Esophagus squamous epithelium (tissue), 5 donors: ENCODE data around the gene CPNE9. TPM values are rescaled to one million over a fixed set of nuclear protein-coding genes. Genes with fewer than 3 reads are reported as not detected.

Source experiments
- DNase-seq: peaks from one replicate; lab custom pipeline; 2025; lab: John Stamatoyannopoulos, UW
- H3K27ac ChIP-seq, 4 donors: fragments of 200-600 bp; sonication (generic); one replicate each; pipeline ENCODE4 v1.5.1; 2016 to 2019; ENCODE audit warnings: mild to moderate bottlenecking in 1 of 4
- H3K27me3 ChIP-seq, 4 donors: fragments of 200-600 bp; sonication (generic); 1 replicate in 3 of 4; 2 replicates in 1 of 4; pipeline versions ENCODE4 v1.5.1 to v1.6.0; 2017 to 2021; ENCODE audit warnings: antibody characterized with exemption in 1 of 4
- H3K36me3 ChIP-seq, 3 donors: fragments of 200-600 bp; sonication (generic); one replicate each; pipeline ENCODE4 v1.5.1; 2016 to 2019
- H3K4me1 ChIP-seq, 3 donors: fragments of 200-600 bp; sonication (generic); one replicate each; pipeline ENCODE4 v1.5.1; 2017 to 2019
- H3K4me3 ChIP-seq, 4 donors: fragments of 200-600 bp; sonication (generic); 1 replicate in 3 of 4; 2 replicates in 1 of 4; pipeline ENCODE4 v1.5.1; 2016 to 2019; ENCODE audit warnings: mild to moderate bottlenecking in 2 of 4, moderate library complexity in 1 of 4
- H3K9me3 ChIP-seq, 3 donors: fragments of 200-600 bp; sonication (generic); one replicate each; pipeline ENCODE4 v1.5.1; 2016 to 2019
- CTCF ChIP-seq, 6 experiments: fragments of 450-650 bp in 4 of 6; fragments of 200-600 bp in 2 of 6; sonication (generic) in 2 of 6; IDR thresholded peaks; one replicate each; pipeline ENCODE4 v1.5.1; 2016 to 2019; ENCODE audit warnings: antibody characterized with exemption in 6 of 6, mild to moderate bottlenecking in 4 of 6, moderate library complexity in 4 of 6
- POLR2A ChIP-seq, 4 donors: fragments of 450-650 bp; IDR thresholded peaks; one replicate each; pipeline ENCODE4 v1.6.1; 2017; ENCODE audit warnings: antibody characterized with exemption in 4 of 4, mild to moderate bottlenecking in 4 of 4, moderate library complexity in 3 of 4
- WGBS, 2 donors: methylation state at CpG; one replicate each; pipeline ENCODE4 v1.1.5; 2018; 5-methylcytosine and 5-hydroxymethylcytosine counted together
- intact Hi-C: fragments of 100-400 bp; cut with DNase I; formaldehyde crosslinking; loops from one replicate; pipeline ENCODE4 v1.15.0; 2022
- total RNA-seq, 4 donors: library from RNA; depleted of rRNA; stranded (reverse); fragments of >200 nt; gene quantifications; one replicate each; pipeline ENCODE4 v1.1.0, GENCODE V29; 2016
- donor health status: DM: yes; HTN: yes; CAD: no.

Gene CPNE9
- total RNA-seq, 4 donors from 2014 or later, result not detected

- peaks cover 28 to 100% (median 51%) of the 10 kb centered on the region in 3 donors for H3K36me3 ChIP-seq
- DNase-seq, result no peak
- H3K9me3 ChIP-seq, result no peaks in the 10 kb centered on the region
- no peak for TF ChIP-seq POLR2A (IDR thresholded peaks at IDR 0.05)
- no peak for TF ChIP-seq CTCF (IDR thresholded peaks at IDR 0.05)
- H3K4me3 ChIP-seq, result no peak overlapping the region
- H3K27me3 ChIP-seq, result no peaks in the 10 kb centered on the region
- H3K4me1 ChIP-seq, result no peaks in the 10 kb centered on the region
- H3K27ac ChIP-seq, result no peak overlapping the region
- 100% methylated on average over 1 of the region's 2 CpGs for WGBS, 2 donors
- intact Hi-C loops, result no loop called here
Measured at GRCh38 chr3:9691636-9692035, 12.0 kb upstream of the CPNE9 start.

- TF ChIP-seq POLR2A (IDR thresholded peaks at IDR 0.05), result no peak
- no peak for TF ChIP-seq CTCF (IDR thresholded peaks at IDR 0.05)
- intact Hi-C loops, result no loop called here
- WGBS, 2 donors, result 100% methylated on average over 1 of the region's 5 CpGs; no CpG with 5 or more reads in 1 of the 2 donors
- DNase-seq, result no peak
- H3K36me3 ChIP-seq, result peaks cover 36 to 100% (median 44%) of the 10 kb centered on the region in 3 donors
- H3K27ac ChIP-seq, result no peak overlapping the region
- no peak overlapping the region for H3K4me3 ChIP-seq
- no peaks in the 10 kb centered on the region for H3K4me1 ChIP-seq
- H3K9me3 ChIP-seq, result no peaks in the 10 kb centered on the region
- no peaks in the 10 kb centered on the region for H3K27me3 ChIP-seq
Measured at GRCh38 chr3:9692416-9692815, 11.2 kb upstream of the CPNE9 start.

- intact Hi-C loops, result no loop called here
- 92% methylated on average over 4 of the region's 4 CpGs; no CpG with 5 or more reads in 1 of the 2 donors for WGBS, 2 donors
- no peak overlapping the region for H3K27ac ChIP-seq
- no peaks in the 10 kb centered on the region for H3K9me3 ChIP-seq
- H3K4me1 ChIP-seq, result no peaks in the 10 kb centered on the region
- H3K27me3 ChIP-seq, result no peaks in the 10 kb centered on the region
- no peak overlapping the region for H3K4me3 ChIP-seq
- DNase-seq, result no peak
- peaks cover 28 to 100% (median 31%) of the 10 kb centered on the region in 3 donors for H3K36me3 ChIP-seq
- TF ChIP-seq CTCF (IDR thresholded peaks at IDR 0.05) (no peak), POLR2A (IDR thresholded peaks at IDR 0.05) (no peak)
Measured at GRCh38 chr3:9695345-9695744, 8.3 kb upstream of the CPNE9 start.

GRCh38 chr3:9695746-9696145 lies 7.9 kb upstream of the CPNE9 start:
- WGBS, 2 donors, result 81 to 98% methylated on average over 6 of the region's 7 CpGs
- intact Hi-C loops, result no loop called here

More at GRCh38 chr3:9695746-9696145, 7.9 kb upstream of the CPNE9 start:
- Histone ChIP-seq H3K27me3 (no peaks in the 10 kb centered on the region), H3K27ac (no peak overlapping the region), H3K9me3 (no peaks in the 10 kb centered on the region), H3K4me1 (no peaks in the 10 kb centered on the region), H3K36me3 (peaks cover 24 to 100% (median 29%) of the 10 kb centered on the region in 3 donors), H3K4me3 (no peak overlapping the region)
- DNase-seq, result no peak
- TF ChIP-seq CTCF (IDR thresholded peaks at IDR 0.05) (no peak), POLR2A (IDR thresholded peaks at IDR 0.05) (no peak)
